K562 (cell line): ENCODE data around the gene PHACTR2. TPM values are rescaled to one million over a fixed set of nuclear protein-coding genes. Genes with fewer than 3 reads are reported as not detected.

ENCODE experiments used
- CEBPG ChIP-seq, 3 experiments: fragments of 200-800 bp in 1 of 3; sonication (Bioruptor generic) in 1 of 3; sonication (generic) in 1 of 3; formaldehyde crosslinking in 1 of 3; IDR thresholded peaks in 2 of 3; conservative IDR thresholded peaks in 1 of 3; 2 replicates each; pipeline versions ENCODE4 v1.6.1 to v1.8.0; 2016 to 2022; ENCODE audit warnings: missing compliant biosample characterization in 2 of 3, missing genetic modification characterization in 2 of 3, mild to moderate bottlenecking in 1 of 3, missing genetic modification reagents in 1 of 3
- HSF4 ChIP-seq: fragments of 250-450 bp; sonication (Bioruptor Pico); IDR thresholded peaks from 2 replicates; pipeline ENCODE4 v2.1.2; 2022; ENCODE audit warnings: mild to moderate bottlenecking, moderate library complexity, borderline replicate concordance
- PHF8 ChIP-seq: fragments of 200-600 bp; sonication (generic); IDR thresholded peaks from 2 replicates; pipeline ENCODE4 v1.6.1; 2012; ENCODE audit warnings: mixed run types, mild to moderate bottlenecking, inconsistent platforms, low read length, moderate library complexity, borderline replicate concordance
- SMAD1 ChIP-seq: fragments of 150-350 bp; IDR thresholded peaks from 2 replicates; pipeline ENCODE4 v1.6.1; 2014; ENCODE audit warnings: low read length, low read depth; ENCODE audit not compliant: partially characterized antibody
- SOX6 ChIP-seq: fragments of 450-650 bp; IDR thresholded peaks from 2 replicates; pipeline ENCODE4 v1.6.1; 2014; ENCODE audit warnings: mild to moderate bottlenecking
- WHSC1 ChIP-seq: IDR thresholded peaks from one replicate; pipeline ENCODE4 v1.6.1; 2012; ENCODE audit warnings: low read length, control low read depth, inconsistent platforms
- ZNF589 ChIP-seq: fragments of 200-800 bp; sonication (Bioruptor generic); IDR thresholded peaks from 2 replicates; pipeline ENCODE4 v1.6.1; 2016; ENCODE audit warnings: low read depth, missing genetic modification characterization, missing compliant biosample characterization
- polyA plus RNA-seq, 8 experiments: library from polyadenylated mRNA; depleted of rRNA in 4 of 8; stranded (reverse) in 5 of 8; unstranded in 3 of 8; fragments of >200 nt; fragmentation: Nextera tagmentation in 2 of 8; fragmentation: Illumina TruSeq in 1 of 8; extraction: Ambion mirVana in 2 of 8; extraction: Trizol in 1 of 8; gene quantifications; 2 replicates each; pipeline versions ENCODE4 v1.2.1 to v1.2.3, GENCODE V29; 2011 to 2014; ENCODE audit warnings: inconsistent platforms in 1 of 8, missing spikeins in 1 of 8
- total RNA-seq, 7 experiments: library from RNA; depleted of rRNA in 6 of 7; stranded (reverse); fragments of >200 nt in 6 of 7; fragmentation: Illumina TruSeq in 2 of 7; extraction: Trizol in 2 of 7; gene quantifications; 2 replicates each; pipeline versions ENCODE4 v1.2.1 to v1.2.3, GENCODE V29; 2011 to 2021; ENCODE audit warnings: low replicate concordance in 1 of 7
- TF ChIP-seq, protein P1 (sequence below): fragments of 150-350 bp; IDR thresholded peaks from 2 replicates; pipeline ENCODE4 v1.6.1; 2014; ENCODE audit warnings: low read depth, mild to moderate bottlenecking, low read length, borderline replicate concordance
- TF ChIP-seq, protein P2 (sequence below): fragments of 450-650 bp; formaldehyde crosslinking; IDR thresholded peaks from 2 replicates; pipeline ENCODE4 v1.4.0; 2022; ENCODE audit warnings: missing genetic modification characterization
- TF ChIP-seq, protein P3 (sequence below): fragments of 450-650 bp; IDR thresholded peaks from 2 replicates; pipeline ENCODE4 v1.6.1; 2016; ENCODE audit warnings: low read depth, mild to moderate bottlenecking, moderate library complexity
- TF ChIP-seq, protein P4 (sequence below): sonication (generic); formaldehyde crosslinking; IDR thresholded peaks from 2 replicates; pipeline ENCODE4 v1.8.0; 2022; ENCODE audit warnings: mild to moderate bottlenecking, missing genetic modification reagents

Gene PHACTR2
- total and polyA plus RNA-seq, 9 of the 15 experiments (the other 6 are each of a cell fraction or from before 2014, with no cell fraction given): 5.3 to 52.5 (median 22.9) TPM

DNA sequence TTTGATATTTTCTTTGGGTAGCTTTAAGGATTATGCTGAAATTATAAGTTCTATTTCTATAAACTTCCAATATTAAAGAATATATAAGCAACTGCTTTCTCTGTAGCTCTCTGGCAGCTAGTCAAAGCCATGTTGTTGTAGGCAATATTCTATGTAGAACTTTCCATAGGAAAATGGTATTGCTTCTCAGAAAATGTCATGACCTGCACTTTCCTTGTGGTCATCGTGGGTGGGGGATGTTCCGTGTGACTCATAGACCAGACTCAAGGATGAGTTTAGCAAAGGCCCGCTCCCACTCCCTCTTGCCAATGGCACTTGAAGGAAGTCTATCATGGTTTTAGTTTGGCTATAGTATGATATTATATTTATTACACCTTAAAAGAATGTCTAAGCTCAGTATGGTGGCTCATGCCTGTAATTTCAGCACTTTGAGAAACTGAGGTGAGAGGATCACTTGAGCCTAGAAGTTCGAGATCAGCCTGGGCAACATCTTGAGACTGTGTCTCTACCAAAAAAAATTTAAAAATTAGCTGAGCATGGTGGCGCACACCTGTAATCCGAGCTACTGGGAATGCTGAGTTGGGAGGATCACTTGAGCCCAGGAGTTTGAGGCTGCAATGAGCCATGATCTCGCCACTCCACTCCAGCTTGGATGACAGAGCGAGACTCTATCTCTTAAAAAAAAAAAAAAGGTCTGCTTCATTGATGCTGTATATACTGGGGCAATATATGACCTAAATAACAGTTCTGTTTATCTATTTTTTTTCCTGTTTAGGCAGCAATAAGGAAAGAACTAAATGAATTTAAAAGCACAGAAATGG is 128.7 kb downstream of the PHACTR2 start (continued):
- TF ChIP-seq WHSC1 (no peak), ZNF589 (CRISPR knock-in tag) (peak; percentile 96), SMAD1 (peak; percentile 44), CEBPG (CRISPR knock-in tag; IDR thresholded peaks at IDR 0.05) (no peak), CEBPG (tag; conservative IDR thresholded peaks at IDR 0.05 in 1 of 2, IDR thresholded peaks at IDR 0.05 in 1 of 2) (peak in 1 of 2 experiments; percentile 7; a peak in 1 of 4 replicates), HSF4 (peak; percentile 84; the same call in 1 of the 2 replicates), SOX6 (peak; percentile 79), PHF8 (no peak)
- TF ChIP-seq, protein P1, sequence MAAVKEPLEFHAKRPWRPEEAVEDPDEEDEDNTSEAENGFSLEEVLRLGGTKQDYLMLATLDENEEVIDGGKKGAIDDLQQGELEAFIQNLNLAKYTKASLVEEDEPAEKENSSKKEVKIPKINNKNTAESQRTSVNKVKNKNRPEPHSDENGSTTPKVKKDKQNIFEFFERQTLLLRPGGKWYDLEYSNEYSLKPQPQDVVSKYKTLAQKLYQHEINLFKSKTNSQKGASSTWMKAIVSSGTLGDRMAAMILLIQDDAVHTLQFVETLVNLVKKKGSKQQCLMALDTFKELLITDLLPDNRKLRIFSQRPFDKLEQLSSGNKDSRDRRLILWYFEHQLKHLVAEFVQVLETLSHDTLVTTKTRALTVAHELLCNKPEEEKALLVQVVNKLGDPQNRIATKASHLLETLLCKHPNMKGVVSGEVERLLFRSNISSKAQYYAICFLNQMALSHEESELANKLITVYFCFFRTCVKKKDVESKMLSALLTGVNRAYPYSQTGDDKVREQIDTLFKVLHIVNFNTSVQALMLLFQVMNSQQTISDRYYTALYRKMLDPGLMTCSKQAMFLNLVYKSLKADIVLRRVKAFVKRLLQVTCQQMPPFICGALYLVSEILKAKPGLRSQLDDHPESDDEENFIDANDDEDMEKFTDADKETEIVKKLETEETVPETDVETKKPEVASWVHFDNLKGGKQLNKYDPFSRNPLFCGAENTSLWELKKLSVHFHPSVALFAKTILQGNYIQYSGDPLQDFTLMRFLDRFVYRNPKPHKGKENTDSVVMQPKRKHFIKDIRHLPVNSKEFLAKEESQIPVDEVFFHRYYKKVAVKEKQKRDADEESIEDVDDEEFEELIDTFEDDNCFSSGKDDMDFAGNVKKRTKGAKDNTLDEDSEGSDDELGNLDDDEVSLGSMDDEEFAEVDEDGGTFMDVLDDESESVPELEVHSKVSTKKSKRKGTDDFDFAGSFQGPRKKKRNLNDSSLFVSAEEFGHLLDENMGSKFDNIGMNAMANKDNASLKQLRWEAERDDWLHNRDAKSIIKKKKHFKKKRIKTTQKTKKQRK: no peak
- TF ChIP-seq, protein P2, sequence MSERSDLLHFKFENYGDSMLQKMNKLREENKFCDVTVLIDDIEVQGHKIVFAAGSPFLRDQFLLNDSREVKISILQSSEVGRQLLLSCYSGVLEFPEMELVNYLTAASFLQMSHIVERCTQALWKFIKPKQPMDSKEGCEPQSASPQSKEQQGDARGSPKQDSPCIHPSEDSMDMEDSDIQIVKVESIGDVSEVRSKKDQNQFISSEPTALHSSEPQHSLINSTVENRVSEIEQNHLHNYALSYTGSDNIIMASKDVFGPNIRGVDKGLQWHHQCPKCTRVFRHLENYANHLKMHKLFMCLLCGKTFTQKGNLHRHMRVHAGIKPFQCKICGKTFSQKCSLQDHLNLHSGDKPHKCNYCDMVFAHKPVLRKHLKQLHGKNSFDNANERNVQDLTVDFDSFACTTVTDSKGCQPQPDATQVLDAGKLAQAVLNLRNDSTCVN (CRISPR knock-in tag): 0 out of 2 replicates have a peak, but pooled peaks have one; percentile 69
- TF ChIP-seq, protein P3, sequence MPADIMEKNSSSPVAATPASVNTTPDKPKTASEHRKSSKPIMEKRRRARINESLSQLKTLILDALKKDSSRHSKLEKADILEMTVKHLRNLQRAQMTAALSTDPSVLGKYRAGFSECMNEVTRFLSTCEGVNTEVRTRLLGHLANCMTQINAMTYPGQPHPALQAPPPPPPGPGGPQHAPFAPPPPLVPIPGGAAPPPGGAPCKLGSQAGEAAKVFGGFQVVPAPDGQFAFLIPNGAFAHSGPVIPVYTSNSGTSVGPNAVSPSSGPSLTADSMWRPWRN: no peak
- TF ChIP-seq, protein P4, sequence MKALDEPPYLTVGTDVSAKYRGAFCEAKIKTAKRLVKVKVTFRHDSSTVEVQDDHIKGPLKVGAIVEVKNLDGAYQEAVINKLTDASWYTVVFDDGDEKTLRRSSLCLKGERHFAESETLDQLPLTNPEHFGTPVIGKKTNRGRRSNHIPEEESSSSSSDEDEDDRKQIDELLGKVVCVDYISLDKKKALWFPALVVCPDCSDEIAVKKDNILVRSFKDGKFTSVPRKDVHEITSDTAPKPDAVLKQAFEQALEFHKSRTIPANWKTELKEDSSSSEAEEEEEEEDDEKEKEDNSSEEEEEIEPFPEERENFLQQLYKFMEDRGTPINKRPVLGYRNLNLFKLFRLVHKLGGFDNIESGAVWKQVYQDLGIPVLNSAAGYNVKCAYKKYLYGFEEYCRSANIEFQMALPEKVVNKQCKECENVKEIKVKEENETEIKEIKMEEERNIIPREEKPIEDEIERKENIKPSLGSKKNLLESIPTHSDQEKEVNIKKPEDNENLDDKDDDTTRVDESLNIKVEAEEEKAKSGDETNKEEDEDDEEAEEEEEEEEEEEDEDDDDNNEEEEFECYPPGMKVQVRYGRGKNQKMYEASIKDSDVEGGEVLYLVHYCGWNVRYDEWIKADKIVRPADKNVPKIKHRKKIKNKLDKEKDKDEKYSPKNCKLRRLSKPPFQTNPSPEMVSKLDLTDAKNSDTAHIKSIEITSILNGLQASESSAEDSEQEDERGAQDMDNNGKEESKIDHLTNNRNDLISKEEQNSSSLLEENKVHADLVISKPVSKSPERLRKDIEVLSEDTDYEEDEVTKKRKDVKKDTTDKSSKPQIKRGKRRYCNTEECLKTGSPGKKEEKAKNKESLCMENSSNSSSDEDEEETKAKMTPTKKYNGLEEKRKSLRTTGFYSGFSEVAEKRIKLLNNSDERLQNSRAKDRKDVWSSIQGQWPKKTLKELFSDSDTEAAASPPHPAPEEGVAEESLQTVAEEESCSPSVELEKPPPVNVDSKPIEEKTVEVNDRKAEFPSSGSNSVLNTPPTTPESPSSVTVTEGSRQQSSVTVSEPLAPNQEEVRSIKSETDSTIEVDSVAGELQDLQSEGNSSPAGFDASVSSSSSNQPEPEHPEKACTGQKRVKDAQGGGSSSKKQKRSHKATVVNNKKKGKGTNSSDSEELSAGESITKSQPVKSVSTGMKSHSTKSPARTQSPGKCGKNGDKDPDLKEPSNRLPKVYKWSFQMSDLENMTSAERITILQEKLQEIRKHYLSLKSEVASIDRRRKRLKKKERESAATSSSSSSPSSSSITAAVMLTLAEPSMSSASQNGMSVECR (CRISPR knock-in tag): no peak
